Measurements from ENCODE around the gene ZNF496. TPM values are rescaled to one million over a fixed set of nuclear protein-coding genes. Genes with fewer than 3 reads are reported as not detected.

ZNF496 gene
- polyA plus RNA-seq, 3 donors, result 1.6 to 7.7 (median 2.4) TPM

DNA sequence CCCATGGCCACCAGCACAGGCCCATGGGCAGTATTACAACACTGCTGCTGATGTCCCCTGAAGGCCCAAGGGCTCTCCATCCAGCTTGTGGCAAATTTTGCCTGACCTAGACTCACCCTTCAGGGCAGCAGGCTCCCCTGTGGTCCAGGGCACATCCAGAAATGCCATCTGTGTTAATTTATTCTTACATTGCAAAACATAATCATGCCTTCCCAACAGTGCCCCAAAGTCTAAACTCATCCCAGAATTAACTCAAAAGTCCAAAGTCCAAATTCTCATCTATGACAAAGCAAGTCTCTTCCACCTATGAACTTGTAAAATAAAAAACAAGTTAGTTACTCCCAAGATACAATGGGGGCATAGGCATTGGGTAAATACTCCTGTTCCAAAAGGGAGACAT is 62.5 kb downstream of the ZNF496 start:
- TF ChIP-seq, protein P1, sequence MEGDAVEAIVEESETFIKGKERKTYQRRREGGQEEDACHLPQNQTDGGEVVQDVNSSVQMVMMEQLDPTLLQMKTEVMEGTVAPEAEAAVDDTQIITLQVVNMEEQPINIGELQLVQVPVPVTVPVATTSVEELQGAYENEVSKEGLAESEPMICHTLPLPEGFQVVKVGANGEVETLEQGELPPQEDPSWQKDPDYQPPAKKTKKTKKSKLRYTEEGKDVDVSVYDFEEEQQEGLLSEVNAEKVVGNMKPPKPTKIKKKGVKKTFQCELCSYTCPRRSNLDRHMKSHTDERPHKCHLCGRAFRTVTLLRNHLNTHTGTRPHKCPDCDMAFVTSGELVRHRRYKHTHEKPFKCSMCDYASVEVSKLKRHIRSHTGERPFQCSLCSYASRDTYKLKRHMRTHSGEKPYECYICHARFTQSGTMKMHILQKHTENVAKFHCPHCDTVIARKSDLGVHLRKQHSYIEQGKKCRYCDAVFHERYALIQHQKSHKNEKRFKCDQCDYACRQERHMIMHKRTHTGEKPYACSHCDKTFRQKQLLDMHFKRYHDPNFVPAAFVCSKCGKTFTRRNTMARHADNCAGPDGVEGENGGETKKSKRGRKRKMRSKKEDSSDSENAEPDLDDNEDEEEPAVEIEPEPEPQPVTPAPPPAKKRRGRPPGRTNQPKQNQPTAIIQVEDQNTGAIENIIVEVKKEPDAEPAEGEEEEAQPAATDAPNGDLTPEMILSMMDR (IDR thresholded peaks at IDR 0.05), result no peak
- no peak overlapping the region for H3K9ac ChIP-seq (ENCODE audit: insufficient read depth, low read length, poor library complexity, severe bottlenecking)
- Mint-ChIP-seq H3K4me3 (no peak overlapping the region), H3K27me3 (ENCODE audit: low read depth in 3 of 3) (peaks cover 0 to 3% (median 2%) of the 10 kb centered on the region in 3 donors), H3K36me3 (no peaks in the 10 kb centered on the region), H3K27ac (no peak overlapping the region), H3K4me1 (no peaks in the 10 kb centered on the region), H3K9me3 (peaks cover 15 to 40% (median 23%) of the 10 kb centered on the region in 7 donors)
- H3K27ac ChIP-seq (ENCODE audit: low read depth in 1 of 2, low read length in 2 of 2), result no peak overlapping the region
- peaks cover 0 to 23% of the 10 kb centered on the region in 2 donors for H3K9me3 ChIP-seq (replicated peaks in 1 of 2; ENCODE audit: control insufficient read depth in 1 of 2, insufficient read depth in 1 of 2, low read length in 2 of 2)
- H3K4me2 ChIP-seq (replicated peaks; ENCODE audit: extremely low read depth, low read length, poor library complexity, severe bottlenecking), result no peak overlapping the region
- no peak for DNase-seq
- H2AFZ ChIP-seq (ENCODE audit: insufficient read depth, low read depth, low read length, poor library complexity, severe bottlenecking), result no peak overlapping the region
- no peaks in the 10 kb centered on the region for H3K36me3 ChIP-seq (replicated peaks in 1 of 2; ENCODE audit: control insufficient read depth in 1 of 2, insufficient read depth in 2 of 2, low read length in 2 of 2)
- H3K4me3 ChIP-seq (replicated peaks in 1 of 3; ENCODE audit: low read depth in 2 of 3, low read length in 3 of 3), result no peak overlapping the region
- H3K4me1 ChIP-seq (ENCODE audit: control insufficient read depth in 1 of 2, insufficient read depth in 2 of 2, low read length in 2 of 2), result no peaks in the 10 kb centered on the region
- no peaks in the 10 kb centered on the region for H4K20me1 ChIP-seq (ENCODE audit: insufficient read depth, low read length)
- intact Hi-C loops (cut with micrococcal nuclease), result no loop called here
- H3K79me2 ChIP-seq (ENCODE audit: insufficient read depth, low read length), result no peaks in the 10 kb centered on the region
- no peaks in the 10 kb centered on the region for H3K27me3 ChIP-seq (ENCODE audit: control insufficient read depth in 2 of 2, insufficient read depth in 2 of 2, low read length in 2 of 2)

DNA sequence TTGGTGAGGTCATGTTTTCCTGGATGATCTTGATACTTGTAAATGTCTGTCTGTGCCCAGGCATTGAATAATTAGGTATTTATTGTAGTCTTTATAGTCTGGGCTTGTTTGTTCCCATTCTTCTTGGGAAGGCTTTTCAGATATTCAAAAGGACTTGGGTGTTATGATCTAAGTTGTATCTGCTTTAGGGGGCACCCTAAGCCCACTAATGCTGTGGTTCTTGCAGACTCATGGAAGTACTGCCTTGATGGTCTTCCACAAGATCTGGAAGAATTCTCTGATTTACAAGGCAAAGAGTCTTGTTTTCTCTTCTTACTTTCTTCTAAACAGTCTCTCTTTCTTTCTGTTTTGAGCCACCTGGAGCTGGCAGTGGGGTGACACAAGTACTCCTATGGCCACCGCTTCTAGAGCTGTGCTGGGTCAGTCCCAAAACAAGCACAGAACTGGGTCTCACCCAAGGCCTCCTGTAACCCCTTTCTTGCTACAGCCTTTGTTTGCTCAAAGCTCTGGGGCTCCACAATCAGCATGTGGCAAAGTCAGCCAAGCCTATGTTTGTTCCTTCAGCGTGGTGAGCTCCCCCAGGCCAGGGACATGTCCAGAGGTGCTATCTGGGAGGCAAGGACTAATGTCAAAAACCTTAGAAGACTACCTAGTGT is 63.1 kb downstream of the ZNF496 start:
- Histone ChIP-seq H2AFZ (ENCODE audit: insufficient read depth, low read depth, low read length, poor library complexity, severe bottlenecking) (no peak overlapping the region), H3K4me2 (replicated peaks; ENCODE audit: extremely low read depth, low read length, poor library complexity, severe bottlenecking) (no peak overlapping the region), H3K9ac (ENCODE audit: insufficient read depth, low read length, poor library complexity, severe bottlenecking) (no peak overlapping the region), H3K79me2 (ENCODE audit: insufficient read depth, low read length) (no peaks in the 10 kb centered on the region), H3K9me3 (replicated peaks in 1 of 2; ENCODE audit: control insufficient read depth in 1 of 2, insufficient read depth in 1 of 2, low read length in 2 of 2) (peaks cover 4 to 23% of the 10 kb centered on the region in 2 donors), H3K4me3 (replicated peaks in 1 of 3; ENCODE audit: low read depth in 2 of 3, low read length in 3 of 3) (no peak overlapping the region), H3K27me3 (ENCODE audit: control insufficient read depth in 2 of 2, insufficient read depth in 2 of 2, low read length in 2 of 2) (no peaks in the 10 kb centered on the region), H3K36me3 (replicated peaks in 1 of 2; ENCODE audit: control insufficient read depth in 1 of 2, insufficient read depth in 2 of 2, low read length in 2 of 2) (no peaks in the 10 kb centered on the region), H3K4me1 (ENCODE audit: control insufficient read depth in 1 of 2, insufficient read depth in 2 of 2, low read length in 2 of 2) (no peaks in the 10 kb centered on the region), H3K27ac (ENCODE audit: low read depth in 1 of 2, low read length in 2 of 2) (no peak overlapping the region), H4K20me1 (ENCODE audit: insufficient read depth, low read length) (no peaks in the 10 kb centered on the region)
- TF ChIP-seq, protein P1 (IDR thresholded peaks at IDR 0.05), result no peak
- no peak for DNase-seq
- Mint-ChIP-seq H3K36me3 (no peaks in the 10 kb centered on the region), H3K4me3 (no peak overlapping the region), H3K27ac (no peak overlapping the region), H3K4me1 (no peaks in the 10 kb centered on the region), H3K9me3 (peaks cover 17 to 40% (median 23%) of the 10 kb centered on the region in 7 donors), H3K27me3 (ENCODE audit: low read depth in 3 of 3) (peaks cover 0 to 3% (median 2%) of the 10 kb centered on the region in 3 donors)
- 100% methylated on average over 2 of the region's 2 CpGs for WGBS (ENCODE audit: insufficient coverage)
- intact Hi-C loops (cut with micrococcal nuclease), result no loop called here

Measured in CD14-positive monocyte (primary cell).